ENCODE measurements around the gene MAP4.
"Not testable (repeated sequence)": the region's sequence is repeated elsewhere in the genome, so short reads cannot be mapped to it uniquely, and the experiment has no call there.

MAP4 gene

DNA sequence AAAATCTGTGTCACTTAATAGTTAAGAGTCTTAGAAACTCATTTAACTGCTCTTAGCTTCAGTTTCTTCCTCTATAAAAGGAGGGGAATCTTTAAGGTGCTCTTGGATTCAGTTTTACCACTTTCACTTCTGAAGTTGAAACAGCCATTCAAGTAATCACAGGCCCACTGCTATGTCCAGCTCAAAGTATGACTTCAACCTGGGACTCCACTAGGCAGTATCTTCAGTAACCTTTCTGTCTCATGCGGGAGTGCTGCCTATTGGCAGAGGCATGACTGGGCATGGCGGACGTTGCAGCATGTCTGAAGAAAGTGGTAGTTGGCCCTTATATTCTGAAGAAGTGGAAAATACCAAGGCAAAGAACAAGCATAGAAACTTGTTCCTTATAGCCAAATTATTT, 121.0 kb downstream of the MAP4 start:
- DNase-seq (ENCODE audit: low spot score), result no peak
- no peak overlapping the region for H3K27ac ChIP-seq
- TF ChIP-seq, protein P1, sequence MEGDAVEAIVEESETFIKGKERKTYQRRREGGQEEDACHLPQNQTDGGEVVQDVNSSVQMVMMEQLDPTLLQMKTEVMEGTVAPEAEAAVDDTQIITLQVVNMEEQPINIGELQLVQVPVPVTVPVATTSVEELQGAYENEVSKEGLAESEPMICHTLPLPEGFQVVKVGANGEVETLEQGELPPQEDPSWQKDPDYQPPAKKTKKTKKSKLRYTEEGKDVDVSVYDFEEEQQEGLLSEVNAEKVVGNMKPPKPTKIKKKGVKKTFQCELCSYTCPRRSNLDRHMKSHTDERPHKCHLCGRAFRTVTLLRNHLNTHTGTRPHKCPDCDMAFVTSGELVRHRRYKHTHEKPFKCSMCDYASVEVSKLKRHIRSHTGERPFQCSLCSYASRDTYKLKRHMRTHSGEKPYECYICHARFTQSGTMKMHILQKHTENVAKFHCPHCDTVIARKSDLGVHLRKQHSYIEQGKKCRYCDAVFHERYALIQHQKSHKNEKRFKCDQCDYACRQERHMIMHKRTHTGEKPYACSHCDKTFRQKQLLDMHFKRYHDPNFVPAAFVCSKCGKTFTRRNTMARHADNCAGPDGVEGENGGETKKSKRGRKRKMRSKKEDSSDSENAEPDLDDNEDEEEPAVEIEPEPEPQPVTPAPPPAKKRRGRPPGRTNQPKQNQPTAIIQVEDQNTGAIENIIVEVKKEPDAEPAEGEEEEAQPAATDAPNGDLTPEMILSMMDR (IDR thresholded peaks at IDR 0.05), result no peak
- H3K4me3 ChIP-seq, result no peak overlapping the region

GRCh38 chr3:47892286-47893040, 123.8 kb downstream of the MAP4 start:
- Histone ChIP-seq H3K4me3 (no peak overlapping the region), H3K27ac (no peak overlapping the region)
- DNase-seq (ENCODE audit: low spot score), result no peak
- TF ChIP-seq, protein P1 (IDR thresholded peaks at IDR 0.05), result no peak

- no peak for DNase-seq (ENCODE audit: low spot score)
- no peak overlapping the region for H3K4me3 ChIP-seq
- TF ChIP-seq, protein P1 (IDR thresholded peaks at IDR 0.05), result no peak
- peak overlapping the region; percentile 56 to 57 for H3K27ac ChIP-seq
Observed at GRCh38 chr3:47891613-47892005, 124.6 kb downstream of the MAP4 start.

DNA sequence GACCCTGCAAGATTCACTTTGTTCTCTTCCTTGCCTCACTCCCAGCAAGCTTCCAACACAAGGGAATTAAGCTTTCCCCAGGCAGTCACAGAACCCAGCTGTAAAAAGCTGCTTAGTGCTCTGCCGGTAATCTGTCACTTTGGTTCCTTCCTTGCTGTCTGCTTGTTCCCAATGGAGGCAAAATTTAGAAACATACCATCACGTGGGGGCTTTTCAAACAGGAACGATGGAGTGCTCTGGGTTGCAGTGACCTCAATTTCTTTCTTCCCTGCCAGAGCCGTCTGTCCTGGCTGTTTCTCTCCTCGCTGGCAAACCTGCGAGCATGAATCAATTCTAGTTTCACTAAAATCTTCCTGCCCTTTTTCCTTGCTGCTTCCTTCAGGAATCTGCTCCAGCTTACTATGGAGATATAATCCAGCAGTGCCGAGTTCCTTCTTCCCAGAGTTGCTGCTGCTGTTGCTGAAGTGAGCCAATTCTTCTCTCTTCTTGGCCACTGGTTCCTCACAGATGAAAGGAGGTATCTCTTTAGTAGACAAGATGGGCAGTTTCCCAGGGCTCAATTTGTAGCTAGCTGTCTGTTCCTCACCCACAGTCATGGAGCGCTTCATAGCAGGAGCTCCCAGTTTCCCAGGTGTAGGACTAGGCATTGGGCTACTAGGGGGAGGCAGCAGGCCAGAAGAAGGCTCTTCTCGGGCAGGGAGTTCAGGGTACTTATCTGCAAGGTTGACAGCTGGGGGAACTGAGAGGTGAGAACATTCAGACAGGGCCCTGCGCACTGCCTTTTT, 125.2 kb downstream of the MAP4 start:
- H3K4me3 ChIP-seq, result peak overlapping the region; percentile 13
- DNase-seq (ENCODE audit: low spot score), result no peak

GRCh38 chr3:47890126-47890827, 125.9 kb downstream of the MAP4 start:
- peak overlapping the region; percentile 56 to 57 for H3K27ac ChIP-seq
- TF ChIP-seq, protein P1 (IDR thresholded peaks at IDR 0.05), result no peak
- DNase-seq (ENCODE audit: low spot score), result no peak
- peak overlapping the region; percentile 13 for H3K4me3 ChIP-seq

More for the DNA sequence above, 125.2 kb downstream of the MAP4 start:
- TF ChIP-seq, protein P1 (IDR thresholded peaks at IDR 0.05), result no peak
- H3K27ac ChIP-seq, result peak overlapping the region; percentile 56 to 57

- no peak for DNase-seq (ENCODE audit: low spot score)
- Histone ChIP-seq H3K4me3 (no peak overlapping the region), H3K27ac (no peak overlapping the region)
- TF ChIP-seq, protein P1 (IDR thresholded peaks at IDR 0.05), result no peak
Observed at GRCh38 chr3:47888986-47889757, 127.0 kb downstream of the MAP4 start.

DNA sequence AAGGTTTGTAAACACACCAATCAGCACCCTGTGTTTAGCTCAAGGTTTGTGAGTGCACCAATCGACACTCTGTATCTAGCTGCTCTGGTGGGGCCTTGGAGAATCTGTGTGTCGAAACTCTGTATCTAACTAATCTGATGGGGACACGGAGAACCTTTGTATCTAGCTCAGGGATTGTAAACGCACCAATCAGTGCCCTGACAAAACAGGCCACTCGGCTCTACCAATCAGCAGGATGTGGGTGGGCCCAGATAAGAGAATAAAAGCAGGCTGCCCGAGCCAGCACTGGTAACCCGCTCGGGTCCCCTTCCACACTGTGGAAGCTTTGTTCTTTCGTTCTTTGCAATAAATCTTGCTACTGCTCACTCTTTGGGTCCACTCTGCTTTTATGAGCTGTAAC, 128.2 kb downstream of the MAP4 start:
- H3K4me3 ChIP-seq; H3K27ac ChIP-seq; DNase-seq (ENCODE audit: low spot score): not testable (repeated sequence)
